HEK293 (cell line): ENCODE results near the gene VSTM2B.

Source experiments
- CTCF ChIA-PET: fragments of 350-600 bp; formaldehyde crosslinking; extraction: SDS; loops from one replicate; lab custom pipeline; 2021; ENCODE audit warnings: antibody characterized with exemption; lab: Yijun Ruan, JAX
- POLR2A ChIA-PET: fragments of 300-600 bp; formaldehyde crosslinking; extraction: SDS; loops from one replicate; lab custom pipeline; 2020; ENCODE audit warnings: antibody characterized with exemption, inconsistent platforms; lab: Yijun Ruan, JAX
- H3K27ac ChIP-seq: fragments of 200-500 bp; sonication (Bioruptor generic); 2 replicates; pipeline ENCODE4 v1.5.1; 2014; ENCODE audit warnings: low read depth, low read length, control low read depth, inconsistent platforms; ENCODE audit errors: extremely low read depth
- H3K36me3 ChIP-seq, 2 experiments: fragments of 200-500 bp in 1 of 2; sonication (Bioruptor generic) in 1 of 2; 1 replicate in 1 of 2; 2 replicates in 1 of 2; pipeline ENCODE4 v1.5.1; 2014 to 2017; ENCODE audit warnings: inconsistent platforms in 2 of 2, low read length in 2 of 2; ENCODE audit not compliant: control insufficient read depth in 2 of 2, insufficient read depth in 1 of 2
- H3K4me1 ChIP-seq: fragments of 200-500 bp; sonication (Bioruptor generic); 2 replicates; pipeline ENCODE4 v1.5.1; 2014; ENCODE audit warnings: mild to moderate bottlenecking, low read length, inconsistent platforms; ENCODE audit not compliant: control insufficient read depth, insufficient read depth
- H3K4me3 ChIP-seq: 2 replicates; pipeline ENCODE4 v1.5.1; 2011; ENCODE audit warnings: low read depth, mild to moderate bottlenecking, control low read depth, low read length, moderate library complexity
- H3K9me3 ChIP-seq: fragments of 200-500 bp; sonication (Bioruptor generic); 2 replicates; pipeline ENCODE4 v1.5.1; 2014; ENCODE audit warnings: low read depth, low read length, inconsistent platforms; ENCODE audit not compliant: control insufficient read depth, insufficient read depth
- KLF1 ChIP-seq: fragments of 450-650 bp; formaldehyde crosslinking; IDR thresholded peaks from 2 replicates; pipeline ENCODE4 v1.5.1; 2016; ENCODE audit warnings: missing biosample characterization, missing genetic modification characterization
- KLF10 ChIP-seq: fragments of 450-650 bp; IDR thresholded peaks from 2 replicates; pipeline ENCODE4 v1.5.1; 2018; ENCODE audit warnings: missing biosample characterization, mild to moderate bottlenecking, missing genetic modification characterization
- KLF17 ChIP-seq: fragments of 450-650 bp; formaldehyde crosslinking; IDR thresholded peaks from 2 replicates; pipeline ENCODE4 v1.5.1; 2016; ENCODE audit warnings: missing biosample characterization, missing genetic modification characterization
- SCRT1 ChIP-seq: fragments of 450-650 bp; formaldehyde crosslinking; IDR thresholded peaks from 2 replicates; pipeline ENCODE4 v1.5.1; 2016; ENCODE audit warnings: missing biosample characterization, missing genetic modification characterization, borderline replicate concordance
- SP2 ChIP-seq: fragments of 450-650 bp; formaldehyde crosslinking; IDR thresholded peaks from 2 replicates; pipeline ENCODE4 v1.5.1; 2016; ENCODE audit warnings: missing biosample characterization, missing genetic modification characterization
- ZBTB48 ChIP-seq: fragments of 450-650 bp; formaldehyde crosslinking; IDR thresholded peaks from 2 replicates; pipeline ENCODE4 v1.5.1; 2016; ENCODE audit warnings: missing biosample characterization, missing genetic modification characterization
- ZBTB8A ChIP-seq: fragments of 450-650 bp; formaldehyde crosslinking; IDR thresholded peaks from 2 replicates; pipeline ENCODE4 v1.5.1; 2016; ENCODE audit warnings: missing biosample characterization, missing genetic modification characterization
- ZIC2 ChIP-seq: fragments of 450-650 bp; formaldehyde crosslinking; IDR thresholded peaks from 2 replicates; pipeline ENCODE4 v1.5.1; 2016; ENCODE audit warnings: missing biosample characterization, missing genetic modification characterization
- ZNF10 ChIP-seq: fragments of 450-650 bp; formaldehyde crosslinking; IDR thresholded peaks from 2 replicates; pipeline ENCODE4 v1.5.1; 2017; ENCODE audit warnings: missing biosample characterization, missing genetic modification characterization
- ZNF114 ChIP-seq: fragments of 450-650 bp; formaldehyde crosslinking; IDR thresholded peaks from 2 replicates; pipeline ENCODE4 v1.5.0; 2017; ENCODE audit warnings: missing biosample characterization, missing genetic modification characterization
- ZNF157 ChIP-seq: fragments of 450-650 bp; formaldehyde crosslinking; IDR thresholded peaks from 2 replicates; pipeline ENCODE4 v1.5.1; 2016; ENCODE audit warnings: missing biosample characterization, missing genetic modification characterization
- ZNF16 ChIP-seq: fragments of 450-650 bp; formaldehyde crosslinking; IDR thresholded peaks from 2 replicates; pipeline ENCODE4 v1.5.1; 2016; ENCODE audit warnings: low read depth, missing biosample characterization, missing genetic modification characterization
- ZNF19 ChIP-seq: fragments of 450-650 bp; formaldehyde crosslinking; IDR thresholded peaks from 2 replicates; pipeline ENCODE4; 2016; ENCODE audit warnings: missing biosample characterization, missing genetic modification characterization, low read depth
- ZNF202 ChIP-seq: fragments of 450-650 bp; formaldehyde crosslinking; IDR thresholded peaks from 2 replicates; pipeline ENCODE4 v1.5.1; 2016; ENCODE audit warnings: missing biosample characterization, missing genetic modification characterization, borderline replicate concordance
- ZNF211 ChIP-seq: fragments of 450-650 bp; formaldehyde crosslinking; IDR thresholded peaks from 2 replicates; pipeline ENCODE4 v1.5.1; 2016; ENCODE audit warnings: low read depth, missing biosample characterization, missing genetic modification characterization
- ZNF223 ChIP-seq: fragments of 450-650 bp; formaldehyde crosslinking; IDR thresholded peaks from 2 replicates; pipeline ENCODE4 v1.5.1; 2016; ENCODE audit warnings: missing biosample characterization, missing genetic modification characterization
- ZNF248 ChIP-seq: fragments of 450-650 bp; formaldehyde crosslinking; IDR thresholded peaks from 2 replicates; pipeline ENCODE4 v1.5.1; 2017; ENCODE audit warnings: missing biosample characterization, missing genetic modification characterization
- ZNF350 ChIP-seq: fragments of 450-650 bp; formaldehyde crosslinking; IDR thresholded peaks from 2 replicates; pipeline ENCODE4 v1.5.0; 2017; ENCODE audit warnings: missing biosample characterization, mild to moderate bottlenecking, missing genetic modification characterization
- ZNF362 ChIP-seq: fragments of 450-650 bp; formaldehyde crosslinking; IDR thresholded peaks from 2 replicates; pipeline ENCODE4 v1.5.1; 2016; ENCODE audit warnings: missing biosample characterization, missing genetic modification characterization
- ZNF366 ChIP-seq: fragments of 450-650 bp; formaldehyde crosslinking; conservative IDR thresholded peaks from 2 replicates; pipeline ENCODE4 v1.5.1; 2016; ENCODE audit warnings: missing biosample characterization, missing genetic modification characterization
- ZNF391 ChIP-seq: fragments of 450-650 bp; formaldehyde crosslinking; IDR thresholded peaks from 2 replicates; pipeline ENCODE4 v1.5.1; 2016; ENCODE audit warnings: low read depth, missing biosample characterization, missing genetic modification characterization, borderline replicate concordance
- ZNF449 ChIP-seq: fragments of 450-650 bp; formaldehyde crosslinking; IDR thresholded peaks from 2 replicates; pipeline ENCODE4 v1.5.1; 2017; ENCODE audit warnings: missing biosample characterization, mild to moderate bottlenecking, missing genetic modification characterization, moderate library complexity
- ZNF510 ChIP-seq: fragments of 450-650 bp; formaldehyde crosslinking; IDR thresholded peaks from 2 replicates; pipeline ENCODE4 v1.5.1; 2018; ENCODE audit warnings: mild to moderate bottlenecking, missing genetic modification characterization, missing biosample characterization; ENCODE audit not compliant: insufficient replicate concordance
- ZNF530 ChIP-seq: fragments of 450-650 bp; formaldehyde crosslinking; IDR thresholded peaks from 2 replicates; pipeline ENCODE4 v1.5.1; 2016; ENCODE audit warnings: low read depth, missing biosample characterization, missing genetic modification characterization
- ZNF596 ChIP-seq: fragments of 450-650 bp; IDR thresholded peaks from 2 replicates; pipeline ENCODE4 v1.5.0; 2018; ENCODE audit warnings: missing biosample characterization, mild to moderate bottlenecking, missing genetic modification characterization, moderate library complexity
- ZNF624 ChIP-seq: fragments of 450-650 bp; formaldehyde crosslinking; IDR thresholded peaks from 2 replicates; pipeline ENCODE4 v1.5.1; 2017; ENCODE audit warnings: missing biosample characterization, missing genetic modification characterization
- ZNF658 ChIP-seq: fragments of 450-650 bp; formaldehyde crosslinking; IDR thresholded peaks from 2 replicates; pipeline ENCODE4; 2016; ENCODE audit warnings: missing biosample characterization, missing genetic modification characterization
- ZNF747 ChIP-seq: fragments of 450-650 bp; formaldehyde crosslinking; IDR thresholded peaks from 2 replicates; pipeline ENCODE4 v1.5.1; 2016; ENCODE audit warnings: missing biosample characterization, missing genetic modification characterization
- ZNF830 ChIP-seq: fragments of 450-650 bp; IDR thresholded peaks from 2 replicates; pipeline ENCODE4 v1.5.0; 2018; ENCODE audit warnings: missing biosample characterization, missing genetic modification characterization, low read depth, mild to moderate bottlenecking, moderate library complexity
- ZNF843 ChIP-seq: fragments of 450-650 bp; formaldehyde crosslinking; IDR thresholded peaks from 2 replicates; pipeline ENCODE4 v1.5.1; 2016; ENCODE audit warnings: missing biosample characterization, missing genetic modification characterization
- TF ChIP-seq, protein P1 (sequence below): fragments of 450-650 bp; formaldehyde crosslinking; IDR thresholded peaks from 2 replicates; pipeline ENCODE4 v1.5.1; 2016; ENCODE audit warnings: missing biosample characterization, missing genetic modification characterization

Gene VSTM2B

DNA sequence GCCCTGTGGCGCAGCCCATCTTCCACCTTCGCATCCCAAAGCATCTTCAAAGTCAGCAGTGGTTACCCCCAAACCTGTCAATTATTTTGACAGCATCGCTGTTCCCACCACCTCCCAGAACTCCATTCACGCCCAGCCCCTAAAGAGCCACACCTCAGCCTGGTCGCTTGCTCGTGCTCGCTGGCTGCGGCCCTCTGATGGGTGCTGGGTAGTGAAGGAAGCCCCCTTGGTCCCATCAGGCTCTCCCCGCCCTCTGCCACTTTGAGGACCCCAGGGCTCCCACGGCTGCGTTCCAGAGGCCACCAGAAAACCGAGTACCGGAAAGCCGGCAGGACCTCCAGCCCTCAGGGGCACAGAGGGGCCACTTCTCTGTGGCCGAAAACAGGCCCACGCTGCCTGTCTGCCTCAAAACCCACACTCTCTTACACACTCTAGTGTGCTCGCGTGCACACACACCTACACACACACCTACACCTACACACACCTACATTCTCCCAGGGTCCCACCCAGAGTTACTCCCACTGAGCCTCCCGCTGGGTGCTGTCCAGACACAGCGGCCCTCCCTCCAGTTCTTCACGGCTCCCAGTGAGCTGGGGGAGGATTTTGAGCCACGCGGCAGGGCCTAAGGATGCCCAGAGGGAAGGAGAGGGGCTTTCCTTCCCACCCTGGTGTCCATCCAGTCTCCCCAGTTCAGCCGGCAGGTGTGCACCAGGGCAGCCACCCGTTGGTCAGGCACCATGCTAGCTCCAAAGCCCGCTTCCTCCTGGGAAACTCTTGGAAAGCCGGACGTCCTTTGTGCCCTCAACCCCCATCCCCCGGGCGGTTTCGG, 1.9 kb downstream of the VSTM2B start (continued):
- TF ChIP-seq, protein P1, sequence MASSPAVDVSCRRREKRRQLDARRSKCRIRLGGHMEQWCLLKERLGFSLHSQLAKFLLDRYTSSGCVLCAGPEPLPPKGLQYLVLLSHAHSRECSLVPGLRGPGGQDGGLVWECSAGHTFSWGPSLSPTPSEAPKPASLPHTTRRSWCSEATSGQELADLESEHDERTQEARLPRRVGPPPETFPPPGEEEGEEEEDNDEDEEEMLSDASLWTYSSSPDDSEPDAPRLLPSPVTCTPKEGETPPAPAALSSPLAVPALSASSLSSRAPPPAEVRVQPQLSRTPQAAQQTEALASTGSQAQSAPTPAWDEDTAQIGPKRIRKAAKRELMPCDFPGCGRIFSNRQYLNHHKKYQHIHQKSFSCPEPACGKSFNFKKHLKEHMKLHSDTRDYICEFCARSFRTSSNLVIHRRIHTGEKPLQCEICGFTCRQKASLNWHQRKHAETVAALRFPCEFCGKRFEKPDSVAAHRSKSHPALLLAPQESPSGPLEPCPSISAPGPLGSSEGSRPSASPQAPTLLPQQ (tag by site-specific recombination): no peak; the same call in 1 of the 2 replicates
- TF ChIP-seq ZNF391 (tag by site-specific recombination) (no peak), ZIC2 (tag by site-specific recombination) (peak; percentile 80), KLF1 (tag by site-specific recombination) (0 out of 2 replicates have a peak, but pooled peaks have one; percentile 11), ZNF530 (tag by site-specific recombination) (0 out of 2 replicates have a peak, but pooled peaks have one; percentile 44), ZBTB8A (tag by site-specific recombination) (peak; percentile 64), SP2 (tag by site-specific recombination) (peak; percentile 10)

DNA sequence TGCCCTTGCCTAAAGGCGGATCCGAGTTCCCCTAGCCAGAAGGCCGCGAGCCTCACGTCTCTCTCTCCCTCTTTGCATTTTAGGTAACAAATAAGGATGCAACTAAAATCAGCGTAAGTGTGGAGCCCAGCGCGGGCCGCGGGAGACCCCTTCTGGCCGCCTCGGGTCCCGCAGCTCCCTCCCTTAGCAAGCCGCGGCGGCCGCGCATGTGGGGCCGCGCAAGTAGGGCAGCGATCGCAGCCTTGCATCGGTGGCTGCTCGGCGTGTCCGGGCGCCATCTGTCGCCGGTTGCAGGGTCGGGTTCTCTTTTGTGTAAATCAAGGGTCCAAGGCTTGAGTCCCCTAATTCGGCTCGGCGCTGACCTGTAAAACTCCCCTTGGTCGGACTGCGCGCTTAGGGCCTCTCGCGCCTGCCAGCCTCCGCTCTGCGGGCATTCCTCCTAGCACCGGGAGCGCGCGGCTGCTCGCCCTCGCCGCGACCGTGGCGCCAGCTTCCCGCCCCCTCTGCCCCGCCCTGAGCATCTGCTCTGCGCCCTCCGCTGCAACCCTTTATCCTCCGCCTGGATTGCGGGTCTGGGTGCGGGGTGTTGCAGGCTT, 2.7 kb downstream of the VSTM2B start:
- CTCF ChIA-PET: interaction anchor here (0.6 to 4.2 kb wide), 56 partner anchors 9 to 1709 kb away, joined by 3 to 38 read pairs (median 4); partner anchors contain the start of gene POP4
- Histone ChIP-seq H3K36me3 (no peaks in the 10 kb centered on the region), H3K4me1 (peaks cover 37% of the 10 kb centered on the region), H3K9me3 (no peaks in the 10 kb centered on the region; the same call in 1 of the 2 replicates), H3K27ac (peak overlapping the region; percentile 55; the same call in 1 of the 2 replicates), H3K4me3 (peak overlapping the region; percentile 39)
- POLR2A ChIA-PET: interaction anchor here (1.2 to 1.7 kb wide), 6 partner anchors 9 to 78 kb away, joined by 3 to 15 read pairs (median 4); partner anchors contain the start of gene POP4
- TF ChIP-seq ZNF830 (tag by site-specific recombination): no peak
- TF ChIP-seq ZNF16 (tag by site-specific recombination): no peak
- no peak for TF ChIP-seq ZNF19 (tag by site-specific recombination)
- no peak for TF ChIP-seq ZNF114 (tag by site-specific recombination)
- TF ChIP-seq SCRT1 (tag by site-specific recombination): no peak
- TF ChIP-seq ZNF510: no peak
- peak; percentile 81 for TF ChIP-seq ZBTB48 (tag by site-specific recombination)
- TF ChIP-seq ZNF391 (tag by site-specific recombination): peak; percentile 46; the same call in 1 of the 2 replicates
- TF ChIP-seq ZNF202 (tag by site-specific recombination): no peak
- 0 out of 2 replicates have a peak, but pooled peaks have one; percentile 25 for TF ChIP-seq ZNF366 (tag by site-specific recombination)
- TF ChIP-seq ZNF747 (tag by site-specific recombination): no peak
- TF ChIP-seq ZNF843 (tag by site-specific recombination): no peak
- TF ChIP-seq KLF10 (tag by site-specific recombination): no peak
- TF ChIP-seq ZNF10: no peak
- no peak for TF ChIP-seq ZNF211 (tag by site-specific recombination)
- TF ChIP-seq ZNF658 (tag by site-specific recombination): no peak
- no peak for TF ChIP-seq ZNF624
- no peak for TF ChIP-seq ZNF223
- TF ChIP-seq ZNF248 (tag by site-specific recombination): no peak
- 0 out of 2 replicates have a peak, but pooled peaks have one; percentile 21 for TF ChIP-seq KLF17 (tag by site-specific recombination)
- TF ChIP-seq ZNF157 (tag by site-specific recombination): no peak
- TF ChIP-seq ZNF362 (tag by site-specific recombination): no peak
- TF ChIP-seq ZNF530 (tag by site-specific recombination): no peak
- TF ChIP-seq ZNF449 (tag by site-specific recombination): peak; percentile 68
- no peak for TF ChIP-seq ZNF350 (tag by site-specific recombination)
- peak; percentile 58 for TF ChIP-seq ZNF596 (tag by site-specific recombination)
